SK-N-SH (cell line): ENCODE results near the gene TRIM7. TPM values are rescaled to one million over a fixed set of nuclear protein-coding genes. Genes with fewer than 3 reads are reported as not detected.
A peak's percentile ranks its signal among the peaks of the same experiment; 100 is the strongest.

Experiments
- CTCF ChIA-PET: fragments of 300-600, 350-600 bp; formaldehyde crosslinking; extraction: SDS; loops from one replicate; lab custom pipeline; 2021; lab: Yijun Ruan, JAX
- POLR2A ChIA-PET: fragments of 350-600 bp; sonication (Branson Sonifier 250); formaldehyde crosslinking; extraction: SDS; loops from one replicate; lab custom pipeline; 2020; ENCODE audit warnings: antibody characterized with exemption, inconsistent platforms; lab: Yijun Ruan, JAX
- DNase-seq: peaks from one replicate; pipeline ENCODE4 v3.0.0; 2012
- H2AFZ ChIP-seq: fragments of 200-600 bp; sonication (generic); 2 replicates; pipeline ENCODE4 v1.8.1; 2016; ENCODE audit warnings: antibody characterized with exemption, mild to moderate bottlenecking, low read depth
- H3F3A ChIP-seq: fragments of 200-600 bp; sonication (generic); replicated peaks from 2 replicates; pipeline ENCODE3; 2016; ENCODE audit warnings: antibody characterized with exemption, mild to moderate bottlenecking; ENCODE audit not compliant: insufficient read depth
- H3K27ac ChIP-seq, 2 experiments: fragments of 200-500 bp in 1 of 2; fragments of 200-600 bp in 1 of 2; sonication (Bioruptor generic) in 1 of 2; sonication (generic), shearing (Covaris generic) in 1 of 2; 2 replicates each; pipeline versions ENCODE4 v1.5.1 to v1.6.1; 2014 to 2016; ENCODE audit warnings: low read depth in 2 of 2, inconsistent platforms in 1 of 2, low read length in 1 of 2, mild to moderate bottlenecking in 1 of 2, mixed read lengths in 1 of 2
- H3K27me3 ChIP-seq: fragments of 200-600 bp; sonication (generic), shearing (Covaris generic); 2 replicates; pipeline ENCODE4 v1.6.1; 2016; ENCODE audit warnings: mixed run types; ENCODE audit not compliant: insufficient read depth
- H3K36me3 ChIP-seq, 2 experiments: fragments of 200-500 bp in 1 of 2; fragments of 200-600 bp in 1 of 2; sonication (Bioruptor generic) in 1 of 2; sonication (generic) in 1 of 2; replicated peaks in 1 of 2; 2 replicates each; pipeline versions ENCODE3 to v1.5.1; 2014 to 2016; ENCODE audit warnings: low read length in 1 of 2, mild to moderate bottlenecking in 1 of 2; ENCODE audit not compliant: insufficient read depth in 2 of 2, control insufficient read depth in 1 of 2
- H3K4me1 ChIP-seq, 2 experiments: fragments of 200-500 bp in 1 of 2; fragments of 200-600 bp in 1 of 2; sonication (Bioruptor generic) in 1 of 2; sonication (generic), shearing (Covaris generic) in 1 of 2; 2 replicates each; pipeline versions ENCODE4 v1.5.1 to v1.6.1; 2014 to 2016; ENCODE audit warnings: low read depth in 1 of 2, low read length in 1 of 2, mixed run types in 1 of 2; ENCODE audit not compliant: insufficient read depth in 2 of 2, control insufficient read depth in 1 of 2
- H3K4me2 ChIP-seq: fragments of 200-600 bp; sonication (generic), shearing (Covaris generic); 2 replicates; pipeline ENCODE4 v1.6.1; 2017; ENCODE audit warnings: mixed run types
- H3K4me3 ChIP-seq, 2 experiments: fragments of 200-500 bp in 1 of 2; fragments of 200-600 bp in 1 of 2; sonication (Bioruptor generic) in 1 of 2; sonication (generic), shearing (Covaris generic) in 1 of 2; 2 replicates each; pipeline versions ENCODE4 v1.5.1 to v1.8.1; 2014 to 2016; ENCODE audit warnings: low read depth in 2 of 2, inconsistent platforms in 1 of 2, low read length in 1 of 2, mild to moderate bottlenecking in 1 of 2, mixed read lengths in 1 of 2, moderate library complexity in 1 of 2
- H3K79me2 ChIP-seq: fragments of 200-600 bp; sonication (generic); 2 replicates; pipeline ENCODE4 v1.8.1; 2017; ENCODE audit warnings: mild to moderate bottlenecking; ENCODE audit not compliant: insufficient read depth
- H3K9ac ChIP-seq: fragments of 200-600 bp; sonication (generic); 2 replicates; pipeline ENCODE4 v1.6.1; 2017; ENCODE audit warnings: mixed run types
- H3K9me2 ChIP-seq: fragments of 200-600 bp; sonication (generic); 2 replicates; pipeline ENCODE4 v1.6.1; 2017; ENCODE audit warnings: mixed run types
- H3K9me3 ChIP-seq: fragments of 200-600 bp; sonication (generic); 2 replicates; pipeline ENCODE4 v1.6.1; 2017; ENCODE audit warnings: mixed run types, mild to moderate bottlenecking, moderate library complexity
- H4K20me1 ChIP-seq: fragments of 200-600 bp; sonication (generic); 2 replicates; pipeline ENCODE4 v1.6.1; 2017; ENCODE audit warnings: mild to moderate bottlenecking, mixed run types; ENCODE audit not compliant: insufficient read depth
- CHD2 ChIP-seq: fragments of 150-350 bp; IDR thresholded peaks from 2 replicates; pipeline ENCODE4 v1.6.1; 2018; ENCODE audit warnings: low read length; ENCODE audit not compliant: partially characterized antibody
- FOXJ3 ChIP-seq: sonication (generic); formaldehyde crosslinking; IDR thresholded peaks from 2 replicates; pipeline ENCODE4 v1.5.1; 2020; ENCODE audit warnings: mild to moderate bottlenecking, missing genetic modification reagents
- JUND ChIP-seq: IDR thresholded peaks from 2 replicates; pipeline ENCODE4 v1.4.0; 2012
- POLR2AphosphoS5 ChIP-seq: IDR thresholded peaks from 2 replicates; pipeline ENCODE4 v1.6.1; 2012; ENCODE audit warnings: low read depth, low read length
- RAD21 ChIP-seq: IDR thresholded peaks from 2 replicates; pipeline ENCODE4 v1.6.1; 2012; ENCODE audit warnings: mild to moderate bottlenecking, low read length
- REST ChIP-seq: IDR thresholded peaks from 2 replicates; pipeline ENCODE4 v1.6.1; 2012; ENCODE audit warnings: mild to moderate bottlenecking, low read depth, low read length, moderate library complexity
- TCF12 ChIP-seq: IDR thresholded peaks from 2 replicates; pipeline ENCODE4 v1.4.0; 2012
- WGBS: methylation state at CpG from one replicate; pipeline ENCODE4 v1.1.6; 2017; ENCODE audit warnings: low lambda C conversion rate; 5-methylcytosine and 5-hydroxymethylcytosine counted together
- polyA plus RNA-seq, 3 experiments: library from polyadenylated mRNA; depleted of rRNA; stranded (reverse); fragments of >200 nt; gene quantifications; 2 replicates each; pipeline ENCODE4 v1.2.3, GENCODE V29; 2012
- TF ChIP-seq, protein P1 (sequence below): fragments of 150-350 bp; IDR thresholded peaks from 2 replicates; pipeline ENCODE4 v1.6.1; 2017; ENCODE audit warnings: antibody characterized with exemption, low read length, low read depth, borderline replicate concordance
- TF ChIP-seq, protein P2 (sequence below): IDR thresholded peaks from 2 replicates; pipeline ENCODE4; 2012

The TRIM7 gene
- polyA plus RNA-seq, 1 of the 3 experiments (the other 2 are of a cell fraction) = 3.5 TPM

- Histone ChIP-seq H3K4me1 (peaks cover 0 to 18% of the 10 kb centered on the region in 2 experiments; a peak in 1 of 4 replicates), H3K9me3 (no peaks in the 10 kb centered on the region), H3K79me2 (peaks cover 6% of the 10 kb centered on the region; the same call in 1 of the 2 replicates), H2AFZ (peak overlapping the region; percentile 94), H3K9ac (peak overlapping the region; percentile 74; the same call in 1 of the 2 replicates), H3K27ac (peak overlapping the region in 1 of 2 experiments; percentile 77; a peak in 1 of 4 replicates), H3F3A (peaks cover 21% of the 10 kb centered on the region), H3K9me2 (no peaks in the 10 kb centered on the region), H3K36me3 (no peaks in the 10 kb centered on the region), H3K4me3 (peak overlapping the region; percentile 91 to 98), H4K20me1 (no peaks in the 10 kb centered on the region), H3K27me3 (no peaks in the 10 kb centered on the region), H3K4me2 (peak overlapping the region; percentile 94)
- DNase-seq = no peak
- TF ChIP-seq, protein P1, sequence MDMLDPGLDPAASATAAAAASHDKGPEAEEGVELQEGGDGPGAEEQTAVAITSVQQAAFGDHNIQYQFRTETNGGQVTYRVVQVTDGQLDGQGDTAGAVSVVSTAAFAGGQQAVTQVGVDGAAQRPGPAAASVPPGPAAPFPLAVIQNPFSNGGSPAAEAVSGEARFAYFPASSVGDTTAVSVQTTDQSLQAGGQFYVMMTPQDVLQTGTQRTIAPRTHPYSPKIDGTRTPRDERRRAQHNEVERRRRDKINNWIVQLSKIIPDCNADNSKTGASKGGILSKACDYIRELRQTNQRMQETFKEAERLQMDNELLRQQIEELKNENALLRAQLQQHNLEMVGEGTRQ = no peak
- TF ChIP-seq, protein P2, sequence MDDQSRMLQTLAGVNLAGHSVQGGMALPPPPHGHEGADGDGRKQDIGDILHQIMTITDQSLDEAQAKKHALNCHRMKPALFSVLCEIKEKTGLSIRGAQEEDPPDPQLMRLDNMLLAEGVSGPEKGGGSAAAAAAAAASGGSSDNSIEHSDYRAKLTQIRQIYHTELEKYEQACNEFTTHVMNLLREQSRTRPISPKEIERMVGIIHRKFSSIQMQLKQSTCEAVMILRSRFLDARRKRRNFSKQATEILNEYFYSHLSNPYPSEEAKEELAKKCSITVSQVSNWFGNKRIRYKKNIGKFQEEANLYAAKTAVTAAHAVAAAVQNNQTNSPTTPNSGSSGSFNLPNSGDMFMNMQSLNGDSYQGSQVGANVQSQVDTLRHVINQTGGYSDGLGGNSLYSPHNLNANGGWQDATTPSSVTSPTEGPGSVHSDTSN = no peak
- TF ChIP-seq REST (no peak), FOXJ3 (no peak), TCF12 (no peak), POLR2AphosphoS5 (no peak), CHD2 (no peak), RAD21 (no peak), JUND (no peak)
- CTCF ChIA-PET = interaction anchor here (0.6 to 7.4 kb wide), 7 partner anchors 9 to 71 kb away, joined by 4 to 72 read pairs (median 5); partner anchors contain the start of genes TRIM41, TRIM52 and TRIM7
- POLR2A ChIA-PET = interaction anchor here (1.1 to 2.6 kb wide), 3 partner anchors 17 to 55 kb away, joined by 3 to 11 read pairs (median 6); no protein-coding TSS in a partner anchor
- under 1% methylated on average over 15 of the region's 52 CpGs for WGBS
Observed at GRCh38 chr5:181189962-181190710, 14.9 kb downstream of the TRIM7 start.
